Natural killer cell (primary cell): Measurements from ENCODE around the gene CFAP300. TPM values are rescaled to one million over a fixed set of nuclear protein-coding genes. Genes with fewer than 3 reads are reported as not detected.

Experiments
- ATAC-seq, 3 donors: fragments of 150-1000 bp in 2 of 3; fragments of 200-7000 bp in 1 of 3; cut with Tn5 transposase; 1 replicate in 1 of 3; 2 replicates in 2 of 3; pipeline ENCODE4 v1.10.0; 2021; ENCODE audit warnings: mild to moderate bottlenecking in 2 of 3, moderate library complexity in 2 of 3
- DNase-seq, 2 donors: peaks; one replicate each; pipeline versions ENCODE4 v3.0.0 to v3.0.0-alpha.2; 2013 to 2021; ENCODE audit warnings: mixed read lengths in 1 of 2
- H3K27ac ChIP-seq: one replicate; pipeline ENCODE4 v1.5.1; 2013; ENCODE audit warnings: mild to moderate bottlenecking, low read length
- H3K27me3 ChIP-seq: one replicate; pipeline ENCODE4 v1.6.1; 2013; ENCODE audit warnings: low read length; ENCODE audit not compliant: control insufficient read depth, insufficient read depth
- H3K36me3 ChIP-seq: one replicate; pipeline ENCODE4 v1.6.1; 2013; ENCODE audit warnings: low read length; ENCODE audit not compliant: control insufficient read depth, insufficient read depth
- H3K4me1 ChIP-seq: one replicate; pipeline ENCODE4 v1.6.1; 2013; ENCODE audit warnings: low read length; ENCODE audit not compliant: control insufficient read depth, insufficient read depth
- H3K4me3 ChIP-seq: one replicate; pipeline ENCODE4 v1.5.1; 2013; ENCODE audit warnings: low read length
- H3K9me3 ChIP-seq: one replicate; pipeline ENCODE4 v1.6.1; 2013; ENCODE audit warnings: low read length; ENCODE audit not compliant: control insufficient read depth, insufficient read depth
- H3K27ac Mint-ChIP-seq, 2 donors: one replicate each; pipeline ENCODE4 v1.8.0; 2022; ENCODE audit warnings: mild to moderate bottlenecking in 2 of 2, mixed read lengths in 2 of 2, moderate library complexity in 1 of 2
- H3K27me3 Mint-ChIP-seq, 2 donors: one replicate each; pipeline ENCODE4 v1.8.0; 2022; ENCODE audit warnings: low read depth in 2 of 2, mixed read lengths in 2 of 2
- H3K36me3 Mint-ChIP-seq: one replicate; pipeline ENCODE4 v1.8.0; 2022; ENCODE audit warnings: mixed read lengths
- H3K4me1 Mint-ChIP-seq, 2 donors: one replicate each; pipeline ENCODE4 v1.8.0; 2022; ENCODE audit warnings: mixed read lengths in 2 of 2
- H3K4me3 Mint-ChIP-seq: one replicate; pipeline ENCODE4 v1.8.0; 2022; ENCODE audit warnings: mild to moderate bottlenecking, moderate library complexity, mixed read lengths
- H3K9me3 Mint-ChIP-seq, 2 donors: one replicate each; pipeline ENCODE4 v1.8.0; 2022; ENCODE audit warnings: mixed read lengths in 2 of 2
- CTCF ChIP-seq: fragments of 200-600 bp; IDR thresholded peaks from one replicate; pipeline ENCODE4 v1.8.0; 2022; ENCODE audit warnings: antibody characterized with exemption
- WGBS: methylation state at CpG from one replicate; pipeline ENCODE4 v1.1.7; 2013; ENCODE audit warnings: missing lambda C conversion rate; ENCODE audit not compliant: insufficient coverage; 5-methylcytosine and 5-hydroxymethylcytosine counted together
- intact Hi-C: fragments of 100-400 bp; cut with micrococcal nuclease; formaldehyde crosslinking; loops from one replicate; pipeline ENCODE4 v1.14.2; 2022
- total RNA-seq, 4 donors: library from RNA; stranded (reverse); fragments of 120-200 nt in 1 of 4; gene quantifications; one replicate each; pipeline versions ENCODE4 v1.2.3 to v1.2.4, GENCODE V29; 2013 to 2022

CFAP300 gene
- total RNA-seq, 3 donors from 2014 or later (not counting 1 experiment from before 2014, with no cell fraction given): not detected

- H3K27me3 ChIP-seq: peaks cover 28% of the 10 kb centered on the region
- peaks cover 0 to 5% of the 10 kb centered on the region in 2 donors for H3K4me1 Mint-ChIP-seq
- H3K4me3 ChIP-seq: no peak overlapping the region
- no peaks in the 10 kb centered on the region for H3K36me3 ChIP-seq
- 79% methylated on average over 1 of the region's 2 CpGs for WGBS
- H3K9me3 Mint-ChIP-seq: peaks cover 0 to 3% of the 10 kb centered on the region in 2 donors
- intact Hi-C loops: no loop called here
- DNase-seq (no peak), ATAC-seq (no peak)
- no peak overlapping the region for H3K27ac ChIP-seq
- no peak for TF ChIP-seq CTCF
- H3K36me3 Mint-ChIP-seq: no peaks in the 10 kb centered on the region
- peaks cover 2% of the 10 kb centered on the region for H3K4me1 ChIP-seq
- H3K27ac Mint-ChIP-seq: no peak overlapping the region
- H3K4me3 Mint-ChIP-seq: no peak overlapping the region
- peaks cover 24 to 38% of the 10 kb centered on the region in 2 donors for H3K27me3 Mint-ChIP-seq
- H3K9me3 ChIP-seq: no peaks in the 10 kb centered on the region
These were observed 69.4 kb downstream of the CFAP300 start for GRCh38 chr11:102116453-102117205.

- H3K36me3 ChIP-seq: no peaks in the 10 kb centered on the region
- no peaks in the 10 kb centered on the region for H3K36me3 Mint-ChIP-seq
- DNase-seq (no peak), ATAC-seq (no peak)
- no peaks in the 10 kb centered on the region for H3K9me3 ChIP-seq
- 32% methylated on average over 2 of the region's 4 CpGs for WGBS
- peaks cover 20% of the 10 kb centered on the region for H3K27me3 ChIP-seq
- intact Hi-C loops: no loop called here
- H3K4me3 Mint-ChIP-seq: no peak overlapping the region
- no peak overlapping the region for H3K27ac ChIP-seq
- H3K4me1 Mint-ChIP-seq: no peaks in the 10 kb centered on the region
- H3K4me1 ChIP-seq: no peaks in the 10 kb centered on the region
- no peak overlapping the region for H3K4me3 ChIP-seq
- TF ChIP-seq CTCF: no peak
- H3K9me3 Mint-ChIP-seq: peaks cover 0 to 3% of the 10 kb centered on the region in 2 donors
- H3K27me3 Mint-ChIP-seq: peaks cover 20 to 38% of the 10 kb centered on the region in 2 donors
- H3K27ac Mint-ChIP-seq: no peak overlapping the region
These were observed 70.4 kb downstream of the CFAP300 start for GRCh38 chr11:102117472-102118113.

GRCh38 chr11:102118937-102119336, 71.7 kb downstream of the CFAP300 start:
- ATAC-seq (no peak), DNase-seq (no peak)
- Mint-ChIP-seq H3K27me3 (peaks cover 20 to 44% of the 10 kb centered on the region in 2 donors), H3K4me3 (no peak overlapping the region), H3K9me3 (peaks cover 0 to 3% of the 10 kb centered on the region in 2 donors), H3K36me3 (no peaks in the 10 kb centered on the region), H3K4me1 (no peaks in the 10 kb centered on the region), H3K27ac (no peak overlapping the region)
- intact Hi-C loops: no loop called here
- Histone ChIP-seq H3K27me3 (peaks cover 13% of the 10 kb centered on the region), H3K27ac (no peak overlapping the region), H3K4me1 (no peaks in the 10 kb centered on the region), H3K4me3 (no peak overlapping the region), H3K36me3 (no peaks in the 10 kb centered on the region), H3K9me3 (no peaks in the 10 kb centered on the region)
- no peak for TF ChIP-seq CTCF
- WGBS: 37% methylated on average over 3 of the region's 3 CpGs
